ENCODE measurements around the gene ST7. TPM values are rescaled to one million over a fixed set of nuclear protein-coding genes. Genes with fewer than 3 reads are reported as not detected.

The ST7 gene
- total and polyA plus RNA-seq, 4 donors: 22.4 to 57.2 (median 41.6) TPM

DNA sequence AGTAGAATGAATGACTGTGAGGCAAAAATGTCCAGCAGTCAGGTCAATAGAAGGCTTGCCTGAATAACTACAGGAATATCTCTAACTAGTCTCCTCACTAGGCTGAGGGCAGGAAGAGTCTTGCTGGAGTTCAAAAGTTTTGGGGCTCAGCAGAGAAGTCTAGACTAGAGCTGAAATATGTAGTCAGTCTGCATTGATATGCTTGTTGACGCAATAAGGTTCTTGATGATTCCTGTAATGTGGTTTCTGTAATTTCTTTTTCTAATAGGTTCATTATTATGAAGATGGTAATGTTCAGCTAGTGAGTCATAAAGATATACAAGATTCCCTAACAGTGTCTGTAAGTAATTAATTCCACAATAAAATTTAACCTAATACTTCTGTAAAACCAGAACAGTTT lies 41.5 kb upstream of the ST7 start:
- DNase-seq: no peak
- no peak overlapping the region for H3K9ac ChIP-seq (ENCODE audit: insufficient read depth in 1 of 2, low read length in 2 of 2)
- H3K4me3 ChIP-seq: no peak overlapping the region
- 94 to 100% methylated on average over 1 of the region's 1 CpG for WGBS, 2 donors
- TF ChIP-seq CTCF (IDR thresholded peaks at IDR 0.05; ENCODE audit: control extremely low read depth, extremely low read depth): no peak
- peaks cover 0 to 2% (median 0%) of the 10 kb centered on the region in 5 donors for H3K4me1 ChIP-seq (ENCODE audit: control insufficient read depth in 5 of 5, insufficient read depth in 5 of 5, low read length in 5 of 5)
- H3K9me3 ChIP-seq (ENCODE audit: control insufficient read depth in 4 of 4, insufficient read depth in 3 of 4, low read length in 3 of 4): peaks cover 0 to 2% (median 0%) of the 10 kb centered on the region in 4 donors
- peaks cover 13 to 31% (median 19%) of the 10 kb centered on the region in 4 donors for H3K36me3 ChIP-seq (ENCODE audit: control insufficient read depth in 4 of 4, insufficient read depth in 4 of 4, low read length in 4 of 4)
- ATAC-seq (ENCODE audit: insufficient read depth, low FRiP score): no peak
- H3K27ac ChIP-seq (ENCODE audit: low read depth in 1 of 2, low read length in 1 of 2): no peak overlapping the region
- no peaks in the 10 kb centered on the region for H3K27me3 ChIP-seq (ENCODE audit: control insufficient read depth in 3 of 3, insufficient read depth in 3 of 3, low read length in 2 of 3)

- no peak for TF ChIP-seq CTCF (IDR thresholded peaks at IDR 0.05; ENCODE audit: control extremely low read depth, extremely low read depth)
- DNase-seq (no peak), ATAC-seq (ENCODE audit: insufficient read depth, low FRiP score) (no peak)
- Histone ChIP-seq H3K9me3 (ENCODE audit: control insufficient read depth in 4 of 4, insufficient read depth in 3 of 4, low read length in 3 of 4) (peaks cover 0 to 2% (median 0%) of the 10 kb centered on the region in 4 donors), H3K27me3 (ENCODE audit: control insufficient read depth in 3 of 3, insufficient read depth in 3 of 3, low read length in 2 of 3) (no peaks in the 10 kb centered on the region), H3K4me3 (no peak overlapping the region), H3K4me1 (ENCODE audit: control insufficient read depth in 5 of 5, insufficient read depth in 5 of 5, low read length in 5 of 5) (no peaks in the 10 kb centered on the region), H3K36me3 (ENCODE audit: control insufficient read depth in 4 of 4, insufficient read depth in 4 of 4, low read length in 4 of 4) (peaks cover 13 to 31% (median 19%) of the 10 kb centered on the region in 4 donors), H3K27ac (ENCODE audit: low read depth in 1 of 2, low read length in 1 of 2) (no peak overlapping the region), H3K9ac (ENCODE audit: insufficient read depth in 1 of 2, low read length in 2 of 2) (no peak overlapping the region)
- 97% methylated on average over 1 of the region's 1 CpG for WGBS, 2 donors
These were observed 40.9 kb upstream of the ST7 start for GRCh38 chr7:116912269-116912909.

- Histone ChIP-seq H3K4me3 (no peak overlapping the region), H3K27me3 (ENCODE audit: control insufficient read depth in 3 of 3, insufficient read depth in 3 of 3, low read length in 2 of 3) (no peaks in the 10 kb centered on the region), H3K4me1 (ENCODE audit: control insufficient read depth in 5 of 5, insufficient read depth in 5 of 5, low read length in 5 of 5) (no peaks in the 10 kb centered on the region), H3K9me3 (ENCODE audit: control insufficient read depth in 4 of 4, insufficient read depth in 3 of 4, low read length in 3 of 4) (no peaks in the 10 kb centered on the region), H3K9ac (ENCODE audit: insufficient read depth in 1 of 2, low read length in 2 of 2) (no peak overlapping the region), H3K36me3 (ENCODE audit: control insufficient read depth in 4 of 4, insufficient read depth in 4 of 4, low read length in 4 of 4) (peaks cover 3 to 15% (median 12%) of the 10 kb centered on the region in 4 donors), H3K27ac (ENCODE audit: low read depth in 1 of 2, low read length in 1 of 2) (no peak overlapping the region)
- no peak for ATAC-seq (ENCODE audit: insufficient read depth, low FRiP score)
- WGBS, 2 donors: 93 to 95% methylated on average over 3 of the region's 3 CpGs
- no peak for TF ChIP-seq CTCF (IDR thresholded peaks at IDR 0.05; ENCODE audit: control extremely low read depth, extremely low read depth)
- no peak for DNase-seq
These were observed 34.6 kb upstream of the ST7 start for GRCh38 chr7:116918704-116919103.

- no peaks in the 10 kb centered on the region for H3K9me3 ChIP-seq (ENCODE audit: control insufficient read depth in 4 of 4, insufficient read depth in 3 of 4, low read length in 3 of 4)
- H3K27me3 ChIP-seq (ENCODE audit: control insufficient read depth in 3 of 3, insufficient read depth in 3 of 3, low read length in 2 of 3): no peaks in the 10 kb centered on the region
- no peak for TF ChIP-seq CTCF (IDR thresholded peaks at IDR 0.05; ENCODE audit: control extremely low read depth, extremely low read depth)
- DNase-seq (no peak), ATAC-seq (ENCODE audit: insufficient read depth, low FRiP score) (no peak)
- no peak overlapping the region for H3K9ac ChIP-seq (ENCODE audit: insufficient read depth in 1 of 2, low read length in 2 of 2)
- no peak overlapping the region for H3K4me3 ChIP-seq
- no peak overlapping the region for H3K27ac ChIP-seq (ENCODE audit: low read depth in 1 of 2, low read length in 1 of 2)
- H3K36me3 ChIP-seq (ENCODE audit: control insufficient read depth in 4 of 4, insufficient read depth in 4 of 4, low read length in 4 of 4): peaks cover 3 to 10% (median 7%) of the 10 kb centered on the region in 4 donors
- no peaks in the 10 kb centered on the region for H3K4me1 ChIP-seq (ENCODE audit: control insufficient read depth in 5 of 5, insufficient read depth in 5 of 5, low read length in 5 of 5)
These were observed 32.9 kb upstream of the ST7 start for GRCh38 chr7:116920359-116920758.
